HG03575 (cell line): ENCODE results near the gene AADACL4.

ENCODE experiments used
- ATAC-seq: cut with Tn5 transposase; IDR thresholded peaks from one replicate; pipeline ENCODE4 v1.9.1; 2021; ENCODE audit not compliant: unreplicated experiment, insufficient number of reproducible peaks, low FRiP score; ENCODE audit errors: extremely low read depth

AADACL4 gene

DNA sequence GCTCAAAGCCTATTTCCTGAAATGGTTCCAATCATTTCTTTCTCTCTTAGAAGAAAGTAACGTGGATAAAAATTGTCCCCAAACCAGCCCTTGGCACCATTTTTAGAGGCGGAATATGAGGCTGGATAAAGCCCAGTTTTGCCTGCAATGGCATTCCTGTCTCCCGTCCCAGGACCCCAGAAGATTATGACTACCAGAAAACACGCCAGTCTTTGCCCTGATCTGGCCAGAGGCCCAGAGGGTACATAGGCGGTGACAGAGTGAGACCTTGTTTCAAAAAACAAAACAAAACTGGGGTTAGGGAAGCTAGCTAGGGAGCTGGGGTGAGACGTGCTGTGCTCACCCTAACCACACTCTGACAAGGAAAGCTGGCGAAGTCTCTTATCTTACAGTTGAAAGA is at the start of gene AADACL4:
TSS of gene AADACL4 (plus strand) at position 301 of the 400 bp plus-strand sequence. CDS start 462 bp downstream, outside the sequence.
- ATAC-seq, result no peak

DNA sequence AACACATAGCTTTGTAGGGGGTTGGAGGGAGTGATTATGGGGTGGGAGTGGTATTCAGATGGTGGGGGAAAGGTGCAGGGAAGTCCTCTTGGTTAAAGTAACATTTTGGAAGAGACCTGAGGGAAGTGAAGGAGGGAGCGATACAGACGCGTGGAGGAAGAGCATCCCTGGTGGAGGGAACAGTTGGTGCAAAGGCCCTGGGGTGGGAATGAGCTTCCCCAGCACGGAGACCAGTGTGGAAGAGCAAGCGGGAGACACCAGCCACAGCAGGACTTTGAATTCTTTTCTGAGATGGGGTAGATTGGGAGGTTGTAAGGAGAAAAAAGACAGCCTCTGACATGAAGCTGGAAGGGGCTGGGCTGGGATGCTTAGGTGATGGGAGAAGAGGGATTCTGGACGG is 49.4 kb upstream of the AADACL4 start:
- no peak for ATAC-seq

DNA sequence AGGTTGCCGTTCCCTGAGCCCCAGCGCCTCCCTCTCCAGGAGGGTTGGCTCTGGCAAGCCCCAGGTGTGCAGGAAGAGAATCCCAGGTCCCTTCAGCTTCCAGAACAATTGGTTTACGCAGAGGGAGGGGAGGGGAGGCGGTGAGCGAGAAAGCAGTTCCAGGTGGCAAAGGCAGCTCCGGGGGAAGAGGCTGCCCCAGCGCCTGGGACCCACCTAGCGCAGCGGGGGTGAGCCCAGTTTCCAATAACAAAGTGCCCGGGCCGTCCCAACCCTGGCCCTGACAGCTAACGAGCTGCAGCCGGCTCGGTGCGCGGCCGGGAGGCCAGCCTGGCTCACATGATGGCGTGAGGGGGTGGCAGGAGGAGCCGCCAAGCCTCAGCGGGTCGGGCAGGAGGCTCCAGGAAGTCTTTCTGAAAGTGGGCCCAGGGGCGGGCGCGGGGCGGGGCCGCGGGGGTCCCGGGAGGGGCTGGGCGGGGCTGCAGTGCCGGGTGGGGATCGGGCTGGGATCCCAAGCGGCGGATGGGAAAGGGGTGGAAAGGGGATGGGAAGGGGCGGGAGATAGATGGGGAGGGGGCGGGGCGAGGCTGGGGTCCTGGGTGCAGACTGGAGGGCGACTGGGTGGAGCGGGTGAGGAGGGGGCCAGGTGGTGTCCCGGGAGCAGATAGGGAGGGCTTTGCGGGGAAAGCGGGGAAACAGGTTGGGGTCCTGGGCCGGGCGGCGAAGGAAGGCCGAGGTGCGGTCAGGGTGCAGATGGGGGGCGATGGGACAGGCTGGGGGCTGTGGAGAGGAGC is 48.7 kb upstream of the AADACL4 start:
- no peak for ATAC-seq

DNA sequence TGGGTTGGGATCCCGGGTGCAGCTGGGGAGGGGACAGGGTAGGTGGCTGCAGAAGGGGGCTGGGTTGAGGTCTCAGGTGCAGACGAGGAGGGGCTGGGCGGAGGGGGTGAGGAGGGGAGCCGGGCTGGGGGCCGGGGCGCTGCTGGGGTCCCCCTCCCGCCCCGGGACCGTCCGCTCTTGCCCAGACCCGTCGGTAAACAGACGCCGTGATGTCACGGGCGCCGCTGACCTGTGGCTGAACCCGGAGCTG is 48.2 kb upstream of the AADACL4 start:
- no peak for ATAC-seq

DNA sequence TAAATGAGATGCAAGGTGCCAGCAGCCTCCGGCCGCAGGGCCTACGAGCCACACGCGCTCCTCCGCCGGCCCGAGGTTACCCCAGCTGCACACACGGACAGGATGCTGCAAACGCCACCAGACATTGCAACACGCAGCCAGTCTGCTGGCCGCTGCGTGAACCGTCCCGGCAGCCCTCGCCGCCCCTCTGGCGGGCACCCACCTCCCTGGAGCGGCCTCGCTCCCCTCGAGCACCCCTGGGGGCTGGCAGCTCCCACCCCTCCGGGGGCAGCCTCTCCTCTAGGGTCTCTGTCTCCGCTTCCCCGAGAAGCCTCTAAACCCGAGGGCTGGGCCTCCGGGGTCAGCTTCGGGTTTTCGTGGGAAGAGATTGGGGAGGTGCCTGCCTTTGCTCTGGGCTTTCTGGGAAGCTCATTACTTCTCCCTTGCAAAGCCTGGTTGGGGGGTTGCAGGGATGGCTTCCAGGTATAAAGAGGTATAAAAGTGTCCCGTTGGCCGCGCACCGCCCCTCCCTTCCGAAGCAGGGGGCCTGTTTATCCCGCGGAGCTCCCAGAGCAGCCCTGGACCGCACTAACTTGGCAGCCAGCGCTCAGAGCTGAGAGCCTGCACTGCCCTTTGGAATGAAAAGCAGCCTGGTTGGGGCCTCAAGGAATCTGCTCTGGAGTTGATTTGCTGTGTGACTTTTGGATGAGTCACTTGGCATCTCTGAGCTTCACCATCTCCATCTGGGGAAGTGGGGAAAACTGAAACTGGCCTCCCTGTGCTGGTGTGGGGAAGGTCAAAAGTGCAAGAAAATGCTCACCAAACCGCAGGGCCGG is 47.7 kb upstream of the AADACL4 start:
- ATAC-seq, result no peak

DNA sequence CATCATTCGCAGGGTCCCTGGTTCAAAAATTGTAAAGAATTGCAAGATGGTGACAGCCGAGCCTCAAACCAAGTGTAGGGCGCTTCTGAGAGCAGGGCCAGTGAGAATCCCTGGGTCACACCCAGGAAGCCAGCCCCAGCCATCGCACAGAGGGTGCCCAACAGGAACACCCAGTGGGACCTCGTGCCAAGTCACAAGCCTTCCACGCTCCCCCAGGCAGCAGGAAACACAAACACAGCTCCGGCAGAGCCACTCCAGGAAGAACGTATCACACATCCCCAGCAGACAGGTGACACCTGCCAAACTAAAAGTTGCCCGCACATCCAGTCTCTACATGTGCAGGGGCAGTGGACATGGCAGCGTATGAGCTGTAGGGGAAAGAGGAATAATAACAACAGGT is 46.1 kb upstream of the AADACL4 start:
- no peak for ATAC-seq

DNA sequence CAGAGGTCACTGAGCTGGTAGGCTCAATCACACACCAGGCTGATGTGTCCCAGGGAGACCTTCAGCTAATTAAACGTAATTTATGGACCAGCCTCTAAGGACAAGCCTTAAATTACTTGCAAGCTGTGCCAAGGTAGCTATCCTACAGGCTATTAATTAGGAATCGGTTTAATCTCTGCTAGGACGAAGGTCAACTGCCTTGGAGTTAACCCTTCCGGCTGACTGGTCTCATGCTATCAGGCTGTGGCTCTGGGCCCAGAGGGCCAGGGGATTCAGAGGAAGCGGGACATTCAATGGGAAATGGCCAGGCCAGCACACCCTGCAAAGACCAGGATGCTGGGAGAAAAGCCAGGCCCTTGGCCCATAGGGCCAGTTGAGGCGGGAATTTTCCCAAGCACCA is 44.9 kb upstream of the AADACL4 start:
- ATAC-seq, result no peak

DNA sequence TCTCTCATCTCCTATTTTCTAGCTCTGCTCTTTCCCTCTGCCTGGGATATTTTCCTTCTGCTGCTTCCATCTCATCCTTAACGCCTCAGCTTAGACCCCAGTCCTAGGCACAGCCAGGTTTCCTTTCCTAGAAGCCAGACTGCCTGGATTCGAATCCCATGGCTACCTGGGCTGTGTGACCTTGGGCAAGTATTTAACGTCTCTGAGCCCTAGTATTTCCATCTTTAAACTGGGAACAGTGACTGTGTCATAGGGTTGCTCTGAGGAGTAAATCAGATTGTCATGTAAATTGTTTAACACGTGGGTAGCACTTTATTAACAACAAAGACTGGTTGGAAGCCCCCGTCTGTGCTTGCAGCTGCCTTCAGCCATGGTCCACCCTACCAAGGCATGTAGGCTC is 44.2 kb upstream of the AADACL4 start:
- no peak for ATAC-seq

DNA sequence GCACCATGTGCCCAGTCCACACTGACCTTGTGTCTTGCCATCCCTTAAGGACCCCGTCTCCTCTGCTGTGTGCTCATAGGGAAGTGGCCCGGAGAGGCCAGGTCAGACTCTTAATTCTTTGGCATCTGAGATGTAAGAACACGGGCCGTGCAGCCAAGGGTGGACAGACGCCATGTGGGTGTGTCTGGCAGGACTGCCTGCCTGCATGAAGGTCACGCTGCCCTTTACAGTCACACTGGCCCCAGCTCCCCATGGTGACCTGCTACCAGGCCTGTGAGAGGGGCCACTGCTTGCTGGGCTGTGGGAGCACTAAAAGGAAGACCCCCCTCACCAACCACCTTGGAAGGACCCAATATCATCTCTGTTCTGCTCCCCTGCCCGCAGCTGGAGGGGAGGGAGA is 43.5 kb upstream of the AADACL4 start:
- no peak for ATAC-seq

DNA sequence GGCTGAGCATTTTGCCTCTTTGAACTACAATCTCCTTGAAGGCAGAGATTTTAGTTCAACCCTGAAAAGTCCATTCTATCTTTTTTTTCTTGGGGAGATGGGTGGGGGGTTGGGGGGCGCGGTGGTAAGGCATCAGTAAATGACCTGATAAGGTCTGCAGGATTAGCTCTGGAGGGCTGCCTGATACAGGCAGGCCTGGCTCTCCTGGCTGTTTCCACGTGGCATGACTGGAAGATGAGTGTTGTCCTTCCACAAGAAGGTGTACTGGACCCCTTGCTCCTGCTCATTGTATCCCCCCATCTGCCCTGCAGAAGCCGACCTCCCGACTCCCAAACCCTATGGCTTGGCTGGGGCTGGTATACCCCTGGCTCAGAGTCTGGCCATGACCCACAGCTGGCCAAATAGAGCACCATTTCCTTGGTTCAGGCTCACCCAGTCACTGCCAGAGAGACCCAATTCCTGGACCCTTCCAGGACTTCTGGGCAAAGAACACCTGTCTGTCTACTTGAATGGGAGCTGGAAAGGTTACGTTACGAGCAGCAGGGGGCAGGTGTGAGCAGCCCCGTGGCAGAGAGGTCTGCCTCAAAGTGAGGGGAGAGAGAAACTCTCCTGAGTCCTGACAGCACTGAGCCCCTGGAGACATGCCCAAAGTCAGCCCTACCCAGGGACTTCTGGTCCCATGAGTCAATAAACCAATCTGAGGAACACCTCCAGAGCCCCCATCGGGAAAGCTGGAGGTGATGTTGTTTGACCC is 42.8 kb upstream of the AADACL4 start:
- no peak for ATAC-seq

DNA sequence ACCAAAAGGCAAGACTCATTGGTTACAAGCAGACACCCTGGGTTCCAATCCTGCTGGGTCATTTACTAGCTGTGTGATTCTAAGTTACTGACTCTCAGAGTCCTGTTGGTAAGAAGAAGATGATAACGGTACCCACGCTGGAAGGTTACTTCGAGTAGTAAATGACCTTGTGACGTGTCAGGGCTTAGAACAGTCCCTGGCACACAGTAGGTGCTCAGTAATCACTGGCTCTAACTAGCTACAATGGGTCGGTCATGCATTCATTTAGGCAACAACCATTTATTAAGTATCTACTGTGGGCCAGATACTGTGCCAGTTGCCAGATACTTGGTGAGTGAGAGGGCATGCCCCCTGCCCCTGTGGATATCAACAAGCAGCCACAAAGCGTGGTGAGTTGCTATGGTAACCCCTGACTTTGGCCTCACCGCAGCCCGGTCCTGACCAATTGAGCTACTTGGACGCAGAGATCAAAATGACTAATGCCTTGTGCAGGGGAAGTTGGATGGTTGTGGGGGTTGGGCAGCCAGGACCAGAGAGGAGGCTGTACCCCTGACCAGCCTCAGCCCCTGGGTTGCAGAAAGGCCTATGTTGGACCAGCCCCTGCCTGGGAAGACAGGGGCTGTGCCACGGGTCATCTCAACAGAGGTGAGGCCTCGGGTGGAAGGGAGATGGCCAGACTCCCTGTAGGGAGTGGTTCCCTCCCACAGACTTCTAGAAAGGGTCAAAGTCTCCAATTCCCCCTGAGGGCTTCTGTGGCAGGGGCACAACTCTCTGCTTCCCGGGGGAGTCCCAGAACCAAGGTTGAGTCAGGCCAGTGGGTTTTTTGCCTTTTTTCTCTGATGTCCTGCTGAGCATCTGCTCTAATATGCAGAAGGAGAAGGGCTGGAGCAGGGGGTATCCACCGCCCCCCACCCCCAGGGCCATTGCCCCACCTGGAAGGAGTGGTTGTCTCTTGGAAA is 41.9 kb upstream of the AADACL4 start:
- no peak for ATAC-seq

DNA sequence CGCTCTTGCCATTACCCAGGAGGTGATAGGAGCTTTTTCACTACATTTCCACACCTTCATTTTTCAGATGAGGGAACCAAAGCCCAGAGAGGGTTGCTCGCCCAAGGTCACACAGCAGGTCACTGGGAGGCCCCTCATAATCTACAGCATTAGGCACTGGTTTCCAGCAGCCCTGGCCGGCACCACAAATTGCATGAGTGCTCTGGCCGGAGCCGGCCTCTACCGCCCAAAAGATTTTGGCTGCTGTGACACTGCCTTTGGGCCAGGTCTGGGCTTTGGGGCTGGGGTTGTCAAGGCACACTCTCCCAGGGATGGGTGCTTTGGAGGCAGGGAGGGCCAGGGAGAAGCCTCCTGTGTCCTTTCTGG is 41.2 kb upstream of the AADACL4 start:
- no peak for ATAC-seq

DNA sequence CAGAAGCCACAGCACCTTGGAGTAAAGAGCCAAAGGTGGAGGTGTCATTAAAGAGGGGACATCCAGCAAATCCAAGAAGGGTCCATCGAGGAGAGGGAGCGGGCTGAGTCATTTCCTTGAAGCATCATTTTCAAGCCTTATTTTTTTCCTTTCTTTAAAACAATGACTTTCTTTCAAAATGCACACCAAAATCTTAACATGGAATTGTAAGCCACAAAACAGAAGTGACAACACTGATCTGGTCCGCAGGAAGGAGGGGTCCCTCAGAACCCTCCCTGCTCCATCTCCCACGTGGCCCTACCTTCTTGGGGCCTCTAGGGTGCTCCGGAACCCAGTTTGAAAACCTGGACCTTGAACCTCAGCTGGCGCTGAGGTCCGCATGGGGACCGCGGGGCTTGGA is 40.7 kb upstream of the AADACL4 start:
- ATAC-seq, result no peak

DNA sequence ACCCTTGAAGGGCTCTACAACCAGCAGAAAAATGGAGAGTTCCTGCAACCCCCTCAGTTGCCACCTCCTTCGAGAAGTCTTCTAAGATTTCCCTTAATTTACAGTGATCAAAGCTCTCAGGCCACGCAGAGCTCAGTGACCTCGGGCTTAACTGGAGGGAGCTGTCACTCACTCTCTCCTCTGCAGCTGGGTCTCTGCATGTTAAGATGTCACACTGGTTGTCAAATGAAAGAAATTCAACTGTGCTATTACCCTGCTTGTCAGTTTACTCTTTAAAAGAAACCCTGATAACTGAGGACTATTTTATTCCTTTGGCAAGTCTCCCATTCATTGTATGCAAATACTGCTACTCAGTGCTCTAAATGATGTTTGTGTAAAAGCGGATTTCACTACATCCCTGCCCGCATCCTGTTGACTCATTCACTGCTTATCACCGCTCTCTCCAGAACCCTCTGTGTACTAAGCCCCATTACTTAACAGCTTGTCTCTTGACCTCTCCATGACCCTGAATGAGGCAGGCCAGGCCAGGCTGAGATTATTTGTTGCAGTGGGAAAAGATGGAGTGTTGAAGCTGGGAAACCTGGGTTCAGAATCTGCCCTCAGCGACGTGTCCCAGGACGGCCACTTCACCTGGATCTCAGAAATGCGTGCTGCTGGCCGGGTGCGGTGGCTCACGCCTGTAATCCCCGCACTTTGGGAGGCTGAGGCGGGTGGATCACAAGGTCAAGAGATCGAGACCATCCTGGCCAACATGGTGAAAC is 39.6 kb upstream of the AADACL4 start:
- no peak for ATAC-seq

DNA sequence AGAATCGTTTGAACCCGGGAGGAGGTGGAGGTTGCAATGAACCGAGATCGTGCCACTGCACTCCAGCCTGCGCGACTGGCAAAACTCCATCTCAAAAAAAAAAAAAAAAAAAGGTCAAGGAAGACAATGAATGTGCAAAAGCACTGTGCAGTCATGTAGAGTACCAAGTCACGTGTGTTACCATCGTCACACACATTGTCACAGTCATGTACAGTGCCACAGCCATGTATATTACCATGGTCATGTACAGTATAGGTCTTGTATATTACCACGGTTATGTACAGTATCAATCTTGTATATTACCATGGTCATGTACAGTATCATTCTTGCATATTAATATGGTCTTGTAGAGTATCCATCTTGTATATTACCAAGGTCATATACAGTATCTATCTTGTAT is 38.9 kb upstream of the AADACL4 start:
- ATAC-seq, result no peak

DNA sequence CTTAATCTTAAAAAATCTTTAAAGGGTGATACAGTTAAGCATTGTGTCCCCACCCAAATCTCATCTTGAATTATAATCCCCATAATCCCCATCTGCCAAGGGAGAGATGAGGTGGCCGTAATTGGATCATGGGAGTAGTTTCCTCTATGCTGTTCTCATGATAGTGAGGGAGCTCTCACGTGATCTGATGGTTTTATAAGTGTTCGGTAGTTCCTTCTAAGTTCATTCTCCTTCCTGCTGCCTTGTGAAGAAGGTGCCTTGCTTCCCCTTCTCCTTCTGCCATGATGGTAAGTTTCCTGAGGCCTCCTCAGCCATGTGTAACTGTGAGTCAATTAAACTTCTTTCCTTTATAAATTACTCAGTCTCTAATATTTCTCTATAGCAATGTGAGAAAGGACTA is 36.6 kb upstream of the AADACL4 start:
- ATAC-seq, result no peak

DNA sequence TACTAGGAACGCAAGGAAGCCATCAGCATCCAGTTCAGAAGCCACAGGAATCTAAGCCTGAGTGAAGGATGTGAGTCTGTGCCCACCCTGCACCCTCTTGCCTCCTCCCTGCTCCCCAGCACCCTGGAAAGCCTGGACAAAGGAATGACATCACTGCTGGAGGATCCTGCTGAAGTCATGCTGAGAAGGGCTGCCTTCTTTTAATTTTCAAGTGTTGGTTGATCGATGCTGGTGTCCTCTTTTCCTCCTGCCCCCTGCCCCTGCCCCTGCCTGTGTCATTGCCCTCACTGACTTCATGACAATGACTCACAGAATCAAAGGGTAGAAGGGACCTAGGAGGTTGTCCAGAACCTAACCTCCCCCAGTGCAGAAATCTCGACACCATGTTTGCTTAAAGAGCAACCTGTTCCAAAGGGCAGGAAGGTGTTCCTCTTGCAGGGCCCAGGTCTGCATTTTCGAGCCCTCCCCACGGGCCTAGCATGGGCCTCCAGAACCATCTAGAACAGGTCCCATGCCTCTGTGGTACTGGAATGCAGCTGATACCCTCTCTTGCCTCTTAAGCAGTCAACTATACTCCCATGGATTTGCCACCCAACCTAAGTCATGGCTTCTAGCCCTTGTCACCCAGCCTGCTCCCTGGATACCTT is 35.5 kb upstream of the AADACL4 start:
- no peak for ATAC-seq

DNA sequence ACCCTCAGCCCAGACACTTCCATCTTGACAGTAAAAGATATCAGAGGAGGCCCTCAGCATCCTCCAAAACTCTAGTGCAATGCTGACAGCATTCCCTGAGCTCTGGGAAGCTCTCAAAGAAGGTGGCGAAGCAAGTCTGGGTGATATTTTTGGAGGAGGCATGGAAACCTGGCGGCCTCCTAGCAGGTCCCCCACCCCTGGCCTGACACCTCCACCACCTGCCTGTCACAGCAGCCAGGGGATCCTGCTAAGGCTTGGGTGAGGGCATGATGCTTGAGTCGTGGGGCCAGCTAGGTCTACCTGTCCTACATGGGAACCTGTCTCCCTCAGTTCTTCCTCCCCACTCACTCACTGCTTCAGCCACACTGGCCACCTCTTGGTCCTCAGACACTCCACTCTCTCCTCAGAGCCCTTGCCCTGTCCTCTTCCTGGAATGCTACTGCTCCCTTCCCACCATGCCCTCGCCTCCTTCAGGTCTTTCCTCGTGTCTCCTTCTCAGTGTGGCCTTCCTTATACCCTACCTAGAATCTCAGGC is 34.3 kb upstream of the AADACL4 start:
- no peak for ATAC-seq
